Activated CD8-positive, alpha-beta T cell treated with anti-CD3 and anti-CD28 coated beads for 36 hours (primary cell): ENCODE results near the gene TMEM120B. TPM values are rescaled to one million over a fixed set of nuclear protein-coding genes. Genes with fewer than 3 reads are reported as not detected.

Experiments used
- ATAC-seq: fragments of 200-7000 bp; cut with Tn5 transposase; one replicate; pipeline ENCODE4 v1.10.0; 2021; ENCODE audit warnings: mild to moderate bottlenecking, moderate library complexity
- CTCF ChIA-PET: fragments of 350-600 bp; sonication (Branson Sonifier 250); formaldehyde crosslinking; loops from one replicate; lab custom pipeline; 2021; ENCODE audit warnings: antibody characterized with exemption; lab: Charles Lee
- POLR2A ChIA-PET: fragments of 350-600 bp; sonication (Branson Sonifier 250); formaldehyde crosslinking; loops from one replicate; lab custom pipeline; 2021; ENCODE audit warnings: antibody characterized with exemption; lab: Charles Lee
- DNase-seq: peaks from one replicate; pipeline ENCODE4 v3.0.0-alpha.2; 2020
- H3K27ac Mint-ChIP-seq: one replicate; pipeline ENCODE4 v1.8.0; 2021; ENCODE audit warnings: mild to moderate bottlenecking, mixed read lengths
- H3K27me3 Mint-ChIP-seq: one replicate; pipeline ENCODE4 v1.8.0; 2021; ENCODE audit warnings: mixed read lengths
- H3K36me3 Mint-ChIP-seq: one replicate; pipeline ENCODE4 v1.8.0; 2021; ENCODE audit warnings: low read depth, mixed read lengths
- H3K4me1 Mint-ChIP-seq: one replicate; pipeline ENCODE4 v1.8.0; 2021; ENCODE audit warnings: low read depth, mixed read lengths
- H3K4me3 Mint-ChIP-seq: one replicate; pipeline ENCODE4 v1.8.0; 2021; ENCODE audit warnings: mild to moderate bottlenecking, moderate library complexity, mixed read lengths
- H3K9me3 Mint-ChIP-seq: one replicate; pipeline ENCODE4 v1.8.0; 2021; ENCODE audit warnings: mixed read lengths
- CTCF ChIP-seq: fragments of 200-600 bp; IDR thresholded peaks from one replicate; pipeline ENCODE4 v1.8.0; 2022; ENCODE audit warnings: antibody characterized with exemption, mild to moderate bottlenecking
- intact Hi-C: fragments of 100-400 bp; cut with micrococcal nuclease; formaldehyde crosslinking; loops from one replicate; pipeline ENCODE4 v1.10.0; 2022
- total RNA-seq, 2 experiments: library from RNA; stranded (reverse); gene quantifications; one replicate each; pipeline ENCODE4 v1.2.3, GENCODE V29; 2021

TMEM120B gene
- total RNA-seq, 2 experiments from 2014 or later: 11.7 to 12.7 TPM

GRCh38 chr12:121813951-121814350, 101.4 kb downstream of the TMEM120B start:
- H3K4me1 Mint-ChIP-seq: peaks cover 25% of the 10 kb centered on the region
- intact Hi-C loops: no loop called here

GRCh38 chr12:121814429-121815119, 102.0 kb downstream of the TMEM120B start:
- CTCF ChIA-PET: interaction anchor here (0.6 to 3.3 kb wide), 3 partner anchors 8 to 24 kb away, joined by 3 to 27 read pairs (median 5); no protein-coding TSS in a partner anchor
- TF ChIP-seq CTCF: no peak
- Mint-ChIP-seq H3K9me3 (no peaks in the 10 kb centered on the region), H3K4me1 (peaks cover 25% of the 10 kb centered on the region), H3K4me3 (no peak overlapping the region), H3K27me3 (no peaks in the 10 kb centered on the region), H3K27ac (no peak overlapping the region), H3K36me3 (peaks cover 48% of the 10 kb centered on the region)
- intact Hi-C loops: no loop called here
- POLR2A ChIA-PET: interaction anchor here (0.8 to 1.6 kb wide), 5 partner anchors 8 to 22 kb away, joined by 4 to 5 read pairs (median 4); no protein-coding TSS in a partner anchor
- ATAC-seq: no peak
- no peak for DNase-seq

More at GRCh38 chr12:121813951-121814350, 101.4 kb downstream of the TMEM120B start:
- no peaks in the 10 kb centered on the region for H3K9me3 Mint-ChIP-seq
- no peak for TF ChIP-seq CTCF
- H3K4me3 Mint-ChIP-seq: peak overlapping the region; percentile 74
- no peaks in the 10 kb centered on the region for H3K27me3 Mint-ChIP-seq
- ATAC-seq (no peak), DNase-seq (no peak)
- ChIA-PET CTCF (interaction anchor here (3.3 to 13.5 kb wide), 2 partner anchors 17 to 19 kb away, joined by 27 to 698 read pairs; partner anchors contain the start of genes RHOF and SETD1B), POLR2A (interaction anchor here (25.9 kb wide), 1 partner anchor 27 kb away, joined by 683 read pairs; the partner anchor contains the start of gene RHOF)
- peaks cover 51% of the 10 kb centered on the region for H3K36me3 Mint-ChIP-seq
- no peak overlapping the region for H3K27ac Mint-ChIP-seq

- Mint-ChIP-seq H3K4me3 (no peak overlapping the region), H3K27ac (no peak overlapping the region), H3K27me3 (no peaks in the 10 kb centered on the region), H3K4me1 (peaks cover 25% of the 10 kb centered on the region), H3K36me3 (peaks cover 45% of the 10 kb centered on the region), H3K9me3 (no peaks in the 10 kb centered on the region)
- ChIA-PET CTCF (interaction anchor here (0.6 to 3.3 kb wide), 5 partner anchors 8 to 122 kb away, joined by 3 to 27 read pairs (median 4); no protein-coding TSS in a partner anchor), POLR2A (interaction anchor here (0.8 to 1.6 kb wide), 5 partner anchors 9 to 22 kb away, joined by 4 to 5 read pairs (median 4); no protein-coding TSS in a partner anchor)
- ATAC-seq (no peak), DNase-seq (no peak)
- intact Hi-C loops: no loop called here
- TF ChIP-seq CTCF: no peak
These were observed 102.7 kb downstream of the TMEM120B start for GRCh38 chr12:121815263-121815662.

- CTCF ChIA-PET: interaction anchor here (3.3 kb wide), 1 partner anchor 22 kb away, joined by 27 read pairs; no protein-coding TSS in a partner anchor
- no peak overlapping the region for H3K4me3 Mint-ChIP-seq
- no peak overlapping the region for H3K27ac Mint-ChIP-seq
- DNase-seq (no peak), ATAC-seq (no peak)
- H3K27me3 Mint-ChIP-seq: no peaks in the 10 kb centered on the region
- H3K9me3 Mint-ChIP-seq: no peaks in the 10 kb centered on the region
- peaks cover 36% of the 10 kb centered on the region for H3K36me3 Mint-ChIP-seq
- POLR2A ChIA-PET: no interaction called here
- peaks cover 19% of the 10 kb centered on the region for H3K4me1 Mint-ChIP-seq
- intact Hi-C loops: no loop called here
- TF ChIP-seq CTCF: no peak
These were observed 104.5 kb downstream of the TMEM120B start for GRCh38 chr12:121816925-121817647.
